Prostate gland (tissue), 2 donors: Measurements from ENCODE around the gene PHKB.

Source experiments
- CTCF ChIP-seq, 4 experiments: fragments of 200-600 bp in 2 of 4; fragments of 450-650 bp in 2 of 4; sonication (generic) in 2 of 4; IDR thresholded peaks; 1 replicate in 3 of 4; 2 replicates in 1 of 4; pipeline ENCODE4 v1.5.1; 2016 to 2019; ENCODE audit warnings: antibody characterized with exemption in 4 of 4, mild to moderate bottlenecking in 2 of 4, moderate library complexity in 2 of 4
- POLR2A ChIP-seq: fragments of 450-650 bp; IDR thresholded peaks from one replicate; pipeline ENCODE4 v1.6.1; 2016; ENCODE audit warnings: antibody characterized with exemption, mild to moderate bottlenecking
- POLR2AphosphoS5 ChIP-seq: sonication (generic); formaldehyde crosslinking; IDR thresholded peaks from one replicate; pipeline ENCODE4 v1.6.1; 2017; ENCODE audit warnings: antibody characterized with exemption

GRCh38 chr16:47734987-47735594, 274.0 kb downstream of the PHKB start:
- TF ChIP-seq CTCF (IDR thresholded peaks at IDR 0.05) = no peak
- no peak for TF ChIP-seq POLR2A
- TF ChIP-seq POLR2AphosphoS5 = no peak
